ENCODE measurements around the gene MSL1. TPM values are rescaled to one million over a fixed set of nuclear protein-coding genes. Genes with fewer than 3 reads are reported as not detected.

Gene MSL1
- total and polyA plus RNA-seq, 2 of the 13 experiments (the other 11 are each of a cell fraction or from before 2014, with no cell fraction given), result 63.8 to 88.5 TPM

GRCh38 chr17:40100669-40101366 is 21.0 kb upstream of the MSL1 start (continued):
- TF ChIP-seq TIGD3 (CRISPR knock-in tag; IDR thresholded peaks at IDR 0.05; ENCODE audit: borderline replicate concordance), result peak; percentile 37; the same call in 1 of the 2 replicates
- no peak for TF ChIP-seq ATAD3A (CRISPR knock-in tag; IDR thresholded peaks at IDR 0.05)
- peak; percentile 99 for TF ChIP-seq ZBTB20 (CRISPR knock-in tag; IDR thresholded peaks at IDR 0.05; ENCODE audit: borderline replicate concordance, low read depth)
- TF ChIP-seq XBP1 (CRISPR knock-in tag; IDR thresholded peaks at IDR 0.05), result peak; percentile 79; the same call in 1 of the 2 replicates
- peak; percentile 46 for TF ChIP-seq CEBPG (CRISPR knock-in tag; IDR thresholded peaks at IDR 0.05)
- peak; percentile 88 for TF ChIP-seq CENPT (CRISPR knock-in tag; IDR thresholded peaks at IDR 0.05; ENCODE audit: low read depth)
- peak; percentile 99 for TF ChIP-seq MNT (IDR thresholded peaks at IDR 0.05)
- peak; percentile 74 for TF ChIP-seq CREB1 (IDR thresholded peaks at IDR 0.05)
- TF ChIP-seq CREB1 (CRISPR knock-in tag; IDR thresholded peaks at IDR 0.05), result peak; percentile 60
- peak; percentile 93 for TF ChIP-seq PAXIP1 (CRISPR knock-in tag; conservative IDR thresholded peaks at IDR 0.05)
- peak; percentile 94; the same call in 1 of the 2 replicates for TF ChIP-seq ATF6 (CRISPR knock-in tag; conservative IDR thresholded peaks at IDR 0.05)
- 0 out of 2 replicates have a peak, but pooled peaks have one; percentile 45 for TF ChIP-seq MAZ (IDR thresholded peaks at IDR 0.05; ENCODE audit: borderline replicate concordance, low read depth, low read length)
- TF ChIP-seq MAZ (CRISPR knock-in tag; IDR thresholded peaks at IDR 0.05; ENCODE audit: low read depth), result peak; percentile 96
- no peak for TF ChIP-seq GABPA (IDR thresholded peaks at IDR 0.05; ENCODE audit: low read depth, low read length)
- TF ChIP-seq GABPA (CRISPR knock-in tag; IDR thresholded peaks at IDR 0.05; ENCODE audit: low read depth), result peak; percentile 61
- TF ChIP-seq ZFAT (CRISPR knock-in tag; conservative IDR thresholded peaks at IDR 0.05), result peak; percentile 71; the same call in 1 of the 2 replicates
- no peak for TF ChIP-seq NFIB (CRISPR knock-in tag; IDR thresholded peaks at IDR 0.05; ENCODE audit: borderline replicate concordance)
- TF ChIP-seq ZBTB44 (CRISPR knock-in tag; IDR thresholded peaks at IDR 0.05), result peak; percentile 28; the same call in 1 of the 2 replicates
- peak; percentile 60 for TF ChIP-seq MED8 (CRISPR knock-in tag; IDR thresholded peaks at IDR 0.05; ENCODE audit: insufficient replicate concordance)
- no peak for TF ChIP-seq PLRG1 (conservative IDR thresholded peaks at IDR 0.05)
